ENCODE data around the gene MS4A4E.
"Not testable (repeated sequence)": the region's sequence is repeated elsewhere in the genome, so short reads cannot be mapped to it uniquely, and the experiment has no call there.

The MS4A4E gene

DNA sequence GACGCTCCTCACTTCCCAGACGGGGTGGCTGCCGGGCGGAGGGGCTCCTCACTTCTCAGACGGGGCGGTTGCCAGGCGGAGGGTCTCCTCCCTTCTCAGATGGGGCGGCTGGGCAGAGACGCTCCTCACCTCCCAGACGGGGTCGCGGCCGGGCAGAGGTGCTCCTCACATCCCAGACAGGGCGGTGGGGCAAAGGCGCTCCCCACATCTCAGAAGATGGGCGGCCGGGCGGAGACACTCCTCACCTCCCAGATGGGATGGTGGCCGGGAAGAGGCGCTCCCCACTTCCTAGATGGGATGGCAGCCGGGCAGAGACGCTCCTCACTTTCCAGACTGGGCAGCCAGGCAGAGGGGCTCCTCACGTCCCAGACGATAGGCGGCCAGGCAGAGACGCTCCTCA lies 41.6 kb downstream of the MS4A4E start:
- ATAC-seq: not testable (repeated sequence)

DNA sequence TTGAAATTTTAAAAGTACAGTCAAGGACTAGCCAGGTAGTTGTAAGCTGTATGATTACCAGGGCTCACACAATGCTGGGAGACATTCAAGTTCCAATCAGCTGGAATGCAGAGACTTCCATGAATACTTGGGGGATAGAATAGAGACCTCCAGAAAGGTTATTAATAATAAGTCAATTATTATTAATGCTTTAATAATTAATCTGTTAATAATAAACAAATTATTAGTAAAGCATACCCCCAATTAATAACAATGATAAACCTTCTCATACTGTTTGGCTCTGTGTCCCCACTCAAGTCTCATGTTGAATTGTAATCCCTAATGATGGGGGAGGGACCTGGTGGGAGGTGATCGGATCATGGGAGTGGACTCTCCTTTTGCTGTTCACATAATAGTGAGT lies 45.5 kb downstream of the MS4A4E start:
- TF ChIP-seq, protein P1, sequence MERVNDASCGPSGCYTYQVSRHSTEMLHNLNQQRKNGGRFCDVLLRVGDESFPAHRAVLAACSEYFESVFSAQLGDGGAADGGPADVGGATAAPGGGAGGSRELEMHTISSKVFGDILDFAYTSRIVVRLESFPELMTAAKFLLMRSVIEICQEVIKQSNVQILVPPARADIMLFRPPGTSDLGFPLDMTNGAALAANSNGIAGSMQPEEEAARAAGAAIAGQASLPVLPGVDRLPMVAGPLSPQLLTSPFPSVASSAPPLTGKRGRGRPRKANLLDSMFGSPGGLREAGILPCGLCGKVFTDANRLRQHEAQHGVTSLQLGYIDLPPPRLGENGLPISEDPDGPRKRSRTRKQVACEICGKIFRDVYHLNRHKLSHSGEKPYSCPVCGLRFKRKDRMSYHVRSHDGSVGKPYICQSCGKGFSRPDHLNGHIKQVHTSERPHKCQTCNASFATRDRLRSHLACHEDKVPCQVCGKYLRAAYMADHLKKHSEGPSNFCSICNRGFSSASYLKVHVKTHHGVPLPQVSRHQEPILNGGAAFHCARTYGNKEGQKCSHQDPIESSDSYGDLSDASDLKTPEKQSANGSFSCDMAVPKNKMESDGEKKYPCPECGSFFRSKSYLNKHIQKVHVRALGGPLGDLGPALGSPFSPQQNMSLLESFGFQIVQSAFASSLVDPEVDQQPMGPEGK (CRISPR knock-in tag; IDR thresholded peaks at IDR 0.05; ENCODE audit: borderline replicate concordance): no peak
- TF ChIP-seq ZNF8 (CRISPR knock-in tag; IDR thresholded peaks at IDR 0.05) (no peak), GLIS3 (CRISPR knock-in tag; IDR thresholded peaks at IDR 0.05) (no peak), TOX (CRISPR knock-in tag; IDR thresholded peaks at IDR 0.05; ENCODE audit: borderline replicate concordance) (no peak), CSDC2 (CRISPR knock-in tag; IDR thresholded peaks at IDR 0.05) (no peak), ZFP3 (CRISPR knock-in tag; IDR thresholded peaks at IDR 0.05) (no peak)
- ATAC-seq: no peak

DNA sequence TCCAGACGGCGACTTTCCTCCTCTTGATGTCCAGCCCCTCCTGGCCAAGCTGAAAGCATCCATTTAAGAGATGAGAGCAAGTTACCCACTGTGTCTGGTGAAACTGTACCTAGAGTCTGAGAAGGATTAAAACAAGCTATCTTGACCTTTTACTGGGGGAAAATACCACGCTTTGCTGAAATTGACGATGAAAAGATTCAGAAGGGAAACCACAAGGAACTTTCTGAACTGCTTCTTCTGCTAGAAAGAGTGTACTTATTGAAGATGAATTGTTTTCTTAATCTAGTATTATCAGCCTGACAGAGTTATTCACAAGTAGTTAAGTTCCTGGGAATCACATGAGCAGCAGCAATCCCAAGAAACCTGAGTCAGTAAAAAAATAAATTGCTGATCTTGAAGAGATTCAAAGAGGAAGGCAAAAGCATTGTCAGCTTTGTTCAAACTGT lies 47.0 kb downstream of the MS4A4E start:
- no peak for ATAC-seq
- TF ChIP-seq, protein P2, sequence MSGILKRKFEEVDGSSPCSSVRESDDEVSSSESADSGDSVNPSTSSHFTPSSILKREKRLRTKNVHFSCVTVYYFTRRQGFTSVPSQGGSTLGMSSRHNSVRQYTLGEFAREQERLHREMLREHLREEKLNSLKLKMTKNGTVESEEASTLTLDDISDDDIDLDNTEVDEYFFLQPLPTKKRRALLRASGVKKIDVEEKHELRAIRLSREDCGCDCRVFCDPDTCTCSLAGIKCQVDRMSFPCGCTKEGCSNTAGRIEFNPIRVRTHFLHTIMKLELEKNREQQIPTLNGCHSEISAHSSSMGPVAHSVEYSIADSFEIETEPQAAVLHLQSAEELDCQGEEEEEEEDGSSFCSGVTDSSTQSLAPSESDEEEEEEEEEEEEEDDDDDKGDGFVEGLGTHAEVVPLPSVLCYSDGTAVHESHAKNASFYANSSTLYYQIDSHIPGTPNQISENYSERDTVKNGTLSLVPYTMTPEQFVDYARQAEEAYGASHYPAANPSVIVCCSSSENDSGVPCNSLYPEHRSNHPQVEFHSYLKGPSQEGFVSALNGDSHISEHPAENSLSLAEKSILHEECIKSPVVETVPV (CRISPR knock-in tag; IDR thresholded peaks at IDR 0.05): no peak
- TF ChIP-seq, protein P3, sequence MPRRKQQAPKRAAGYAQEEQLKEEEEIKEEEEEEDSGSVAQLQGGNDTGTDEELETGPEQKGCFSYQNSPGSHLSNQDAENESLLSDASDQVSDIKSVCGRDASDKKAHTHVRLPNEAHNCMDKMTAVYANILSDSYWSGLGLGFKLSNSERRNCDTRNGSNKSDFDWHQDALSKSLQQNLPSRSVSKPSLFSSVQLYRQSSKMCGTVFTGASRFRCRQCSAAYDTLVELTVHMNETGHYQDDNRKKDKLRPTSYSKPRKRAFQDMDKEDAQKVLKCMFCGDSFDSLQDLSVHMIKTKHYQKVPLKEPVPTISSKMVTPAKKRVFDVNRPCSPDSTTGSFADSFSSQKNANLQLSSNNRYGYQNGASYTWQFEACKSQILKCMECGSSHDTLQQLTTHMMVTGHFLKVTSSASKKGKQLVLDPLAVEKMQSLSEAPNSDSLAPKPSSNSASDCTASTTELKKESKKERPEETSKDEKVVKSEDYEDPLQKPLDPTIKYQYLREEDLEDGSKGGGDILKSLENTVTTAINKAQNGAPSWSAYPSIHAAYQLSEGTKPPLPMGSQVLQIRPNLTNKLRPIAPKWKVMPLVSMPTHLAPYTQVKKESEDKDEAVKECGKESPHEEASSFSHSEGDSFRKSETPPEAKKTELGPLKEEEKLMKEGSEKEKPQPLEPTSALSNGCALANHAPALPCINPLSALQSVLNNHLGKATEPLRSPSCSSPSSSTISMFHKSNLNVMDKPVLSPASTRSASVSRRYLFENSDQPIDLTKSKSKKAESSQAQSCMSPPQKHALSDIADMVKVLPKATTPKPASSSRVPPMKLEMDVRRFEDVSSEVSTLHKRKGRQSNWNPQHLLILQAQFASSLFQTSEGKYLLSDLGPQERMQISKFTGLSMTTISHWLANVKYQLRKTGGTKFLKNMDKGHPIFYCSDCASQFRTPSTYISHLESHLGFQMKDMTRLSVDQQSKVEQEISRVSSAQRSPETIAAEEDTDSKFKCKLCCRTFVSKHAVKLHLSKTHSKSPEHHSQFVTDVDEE (CRISPR knock-in tag; IDR thresholded peaks at IDR 0.05): no peak
- TF ChIP-seq TOX (CRISPR knock-in tag; IDR thresholded peaks at IDR 0.05; ENCODE audit: borderline replicate concordance) (no peak), TCF4 (CRISPR knock-in tag; IDR thresholded peaks at IDR 0.05; ENCODE audit: borderline replicate concordance) (no peak), GLIS3 (CRISPR knock-in tag; IDR thresholded peaks at IDR 0.05) (no peak), ZNF70 (CRISPR knock-in tag; IDR thresholded peaks at IDR 0.05) (no peak), OSR1 (CRISPR knock-in tag; IDR thresholded peaks at IDR 0.05) (no peak), RARB (CRISPR knock-in tag; IDR thresholded peaks at IDR 0.05) (no peak), ARNTL (CRISPR knock-in tag; IDR thresholded peaks at IDR 0.05; ENCODE audit: borderline replicate concordance, low read depth) (no peak), ESRRG (CRISPR knock-in tag; IDR thresholded peaks at IDR 0.05) (no peak), BACH2 (CRISPR knock-in tag; IDR thresholded peaks at IDR 0.05; ENCODE audit: borderline replicate concordance) (no peak), ZFP3 (CRISPR knock-in tag; IDR thresholded peaks at IDR 0.05) (no peak)
- TF ChIP-seq, protein P4, sequence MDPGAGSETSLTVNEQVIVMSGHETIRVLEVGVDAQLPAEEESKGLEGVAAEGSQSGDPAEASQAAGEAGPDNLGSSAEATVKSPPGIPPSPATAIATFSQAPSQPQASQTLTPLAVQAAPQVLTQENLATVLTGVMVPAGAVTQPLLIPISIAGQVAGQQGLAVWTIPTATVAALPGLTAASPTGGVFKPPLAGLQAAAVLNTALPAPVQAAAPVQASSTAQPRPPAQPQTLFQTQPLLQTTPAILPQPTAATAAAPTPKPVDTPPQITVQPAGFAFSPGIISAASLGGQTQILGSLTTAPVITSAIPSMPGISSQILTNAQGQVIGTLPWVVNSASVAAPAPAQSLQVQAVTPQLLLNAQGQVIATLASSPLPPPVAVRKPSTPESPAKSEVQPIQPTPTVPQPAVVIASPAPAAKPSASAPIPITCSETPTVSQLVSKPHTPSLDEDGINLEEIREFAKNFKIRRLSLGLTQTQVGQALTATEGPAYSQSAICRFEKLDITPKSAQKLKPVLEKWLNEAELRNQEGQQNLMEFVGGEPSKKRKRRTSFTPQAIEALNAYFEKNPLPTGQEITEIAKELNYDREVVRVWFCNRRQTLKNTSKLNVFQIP (CRISPR knock-in tag; IDR thresholded peaks at IDR 0.05; ENCODE audit: borderline replicate concordance, low read depth): no peak
- TF ChIP-seq, protein P1 (CRISPR knock-in tag; IDR thresholded peaks at IDR 0.05; ENCODE audit: borderline replicate concordance): no peak

DNA sequence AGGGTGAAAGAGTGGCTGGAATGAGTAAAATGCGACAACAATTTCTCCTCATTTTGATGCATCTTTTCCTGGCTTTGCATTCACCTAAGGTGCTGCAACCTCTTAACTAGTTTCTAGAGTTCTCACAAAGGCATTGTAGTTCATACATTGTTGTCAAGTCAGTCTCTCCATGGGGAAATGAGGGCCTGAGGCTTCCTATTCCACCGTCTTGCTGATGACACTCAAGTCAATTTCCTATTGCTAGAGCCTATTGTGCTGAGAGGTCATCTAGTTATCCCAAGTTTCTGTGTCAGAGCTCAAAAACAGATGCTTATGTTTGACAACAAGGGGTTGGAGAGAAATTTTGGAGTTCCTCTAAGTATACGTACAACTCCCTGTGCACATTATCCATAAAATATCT lies 48.4 kb downstream of the MS4A4E start:
- ATAC-seq: no peak
- no peak for TF ChIP-seq ZC3H10 (CRISPR knock-in tag; IDR thresholded peaks at IDR 0.05)
- no peak for TF ChIP-seq OSR1 (CRISPR knock-in tag; IDR thresholded peaks at IDR 0.05)
- TF ChIP-seq, protein P1 (CRISPR knock-in tag; IDR thresholded peaks at IDR 0.05; ENCODE audit: borderline replicate concordance): no peak
- TF ChIP-seq ARNTL (CRISPR knock-in tag; IDR thresholded peaks at IDR 0.05; ENCODE audit: borderline replicate concordance, low read depth): no peak
- no peak for TF ChIP-seq TCF4 (CRISPR knock-in tag; IDR thresholded peaks at IDR 0.05; ENCODE audit: borderline replicate concordance)
- no peak for TF ChIP-seq SNAI2 (CRISPR knock-in tag; IDR thresholded peaks at IDR 0.05)
- TF ChIP-seq TOX (CRISPR knock-in tag; IDR thresholded peaks at IDR 0.05; ENCODE audit: borderline replicate concordance): no peak
- no peak for TF ChIP-seq ZFP3 (CRISPR knock-in tag; IDR thresholded peaks at IDR 0.05)
- no peak for TF ChIP-seq CSDC2 (CRISPR knock-in tag; IDR thresholded peaks at IDR 0.05)
- TF ChIP-seq, protein P2 (CRISPR knock-in tag; IDR thresholded peaks at IDR 0.05): no peak
- TF ChIP-seq, protein P5, sequence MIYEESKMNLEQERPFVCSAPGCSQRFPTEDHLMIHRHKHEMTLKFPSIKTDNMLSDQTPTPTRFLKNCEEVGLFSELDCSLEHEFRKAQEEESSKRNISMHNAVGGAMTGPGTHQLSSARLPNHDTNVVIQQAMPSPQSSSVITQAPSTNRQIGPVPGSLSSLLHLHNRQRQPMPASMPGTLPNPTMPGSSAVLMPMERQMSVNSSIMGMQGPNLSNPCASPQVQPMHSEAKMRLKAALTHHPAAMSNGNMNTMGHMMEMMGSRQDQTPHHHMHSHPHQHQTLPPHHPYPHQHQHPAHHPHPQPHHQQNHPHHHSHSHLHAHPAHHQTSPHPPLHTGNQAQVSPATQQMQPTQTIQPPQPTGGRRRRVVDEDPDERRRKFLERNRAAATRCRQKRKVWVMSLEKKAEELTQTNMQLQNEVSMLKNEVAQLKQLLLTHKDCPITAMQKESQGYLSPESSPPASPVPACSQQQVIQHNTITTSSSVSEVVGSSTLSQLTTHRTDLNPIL (CRISPR knock-in tag; IDR thresholded peaks at IDR 0.05; ENCODE audit: low read depth): no peak
- no peak for TF ChIP-seq BACH2 (CRISPR knock-in tag; IDR thresholded peaks at IDR 0.05; ENCODE audit: borderline replicate concordance)
- no peak for TF ChIP-seq RARB (CRISPR knock-in tag; IDR thresholded peaks at IDR 0.05)
- no peak for TF ChIP-seq GLIS3 (CRISPR knock-in tag; IDR thresholded peaks at IDR 0.05)
